HG03066 (cell line): ENCODE measurements around the gene UBE2N.
A peak's percentile ranks its signal among the peaks of the same experiment; 100 is the strongest.

ENCODE experiments used
- ATAC-seq: cut with Tn5 transposase; IDR thresholded peaks from one replicate; pipeline ENCODE4 v1.9.1; 2021; ENCODE audit warnings: low read depth; ENCODE audit not compliant: unreplicated experiment

The UBE2N gene

GRCh38 chr12:93441617-93442410, at the start of gene UBE2N:
Gene UBE2N (minus strand): TSS chr12:93441947. CDS start chr12:93441884, 63 bp downstream.
- peak; percentile 70 for ATAC-seq

GRCh38 chr12:93484315-93484981, 42.7 kb upstream of the UBE2N start:
- no peak for ATAC-seq

GRCh38 chr12:93483151-93483807, 41.5 kb upstream of the UBE2N start:
- ATAC-seq = no peak

- ATAC-seq = no peak
Measured at GRCh38 chr12:93482721-93483120, 41.0 kb upstream of the UBE2N start.

- ATAC-seq = no peak
Measured at GRCh38 chr12:93476555-93476954, 34.8 kb upstream of the UBE2N start.

GRCh38 chr12:93469386-93469785, 27.6 kb upstream of the UBE2N start:
- ATAC-seq = no peak

- peak; percentile 12 for ATAC-seq
Measured at GRCh38 chr12:93468008-93468371, 26.2 kb upstream of the UBE2N start.

GRCh38 chr12:93467351-93468007, 25.7 kb upstream of the UBE2N start, which contains the start of gene MRPL42:
Gene MRPL42 (plus strand): TSS chr12:93467514. CDS start chr12:93469286, 1,772 bp downstream.
- peak; percentile 93 for ATAC-seq

- no peak for ATAC-seq
Measured at GRCh38 chr12:93466625-93467350, 25.0 kb upstream of the UBE2N start.

GRCh38 chr12:93465841-93466240, 24.1 kb upstream of the UBE2N start:
- no peak for ATAC-seq

GRCh38 chr12:93461503-93461902, 19.8 kb upstream of the UBE2N start:
- ATAC-seq = no peak

GRCh38 chr12:93460902-93461301, 19.2 kb upstream of the UBE2N start:
- no peak for ATAC-seq

GRCh38 chr12:93460003-93460402, 18.3 kb upstream of the UBE2N start:
- ATAC-seq = no peak

GRCh38 chr12:93459097-93459496, 17.4 kb upstream of the UBE2N start:
- no peak for ATAC-seq

- no peak for ATAC-seq
Measured at GRCh38 chr12:93456077-93456476, 14.3 kb upstream of the UBE2N start.

- ATAC-seq = no peak
Measured at GRCh38 chr12:93453633-93454032, 11.9 kb upstream of the UBE2N start.

GRCh38 chr12:93451423-93452158, 9.8 kb upstream of the UBE2N start:
- no peak for ATAC-seq

- peak; percentile 95 for ATAC-seq
Measured at GRCh38 chr12:93449277-93449676, 7.5 kb upstream of the UBE2N start.

GRCh38 chr12:93448796-93449195, 7.0 kb upstream of the UBE2N start:
- ATAC-seq = no peak
